IMR-90 (cell line): ENCODE results near the gene ATP1B3. TPM values are rescaled to one million over a fixed set of nuclear protein-coding genes. Genes with fewer than 3 reads are reported as not detected.

Experiments
- ATAC-seq: fragments of 200-7000 bp; cut with Tn5 transposase; 2 replicates; pipeline ENCODE4 v1.9.1; 2020; ENCODE audit warnings: low read depth, mild to moderate bottlenecking, moderate library complexity
- BruUV-seq: library from RNA; stranded (reverse); fragments of 400-500 nt; replicated peaks from 2 replicates; lab custom pipeline; 2021; lab: Mats Ljungman, UMichigan
- CTCF ChIA-PET: fragments of 300-600 bp; formaldehyde crosslinking; extraction: SDS; loops from one replicate; lab custom pipeline; 2021; ENCODE audit warnings: antibody characterized with exemption; lab: Yijun Ruan, JAX
- POLR2A ChIA-PET: fragments of 300-600 bp; sonication (Branson Sonifier 250); formaldehyde crosslinking; loops from one replicate; lab custom pipeline; 2022; ENCODE audit warnings: antibody characterized with exemption; ENCODE audit not compliant: unreplicated experiment; lab: Charles Lee
- DNase-seq: peaks from one replicate; pipeline ENCODE4 v3.0.0; 2013
- H2AFZ ChIP-seq: replicated peaks from 2 replicates; pipeline ENCODE3; 2013; ENCODE audit warnings: low read length, mild to moderate bottlenecking; ENCODE audit not compliant: poor library complexity
- H2AK5ac ChIP-seq: 2 replicates; pipeline ENCODE4 v1.6.1; 2013; ENCODE audit warnings: low read depth, low read length, inconsistent platforms
- H2AK9ac ChIP-seq: replicated peaks from 2 replicates; pipeline ENCODE3; 2013; ENCODE audit warnings: mild to moderate bottlenecking, low read depth, low read length, moderate library complexity; ENCODE audit not compliant: poor library complexity
- H2BK120ac ChIP-seq: 2 replicates; pipeline ENCODE4 v1.6.1; 2013; ENCODE audit warnings: low read depth, low read length, inconsistent platforms
- H2BK15ac ChIP-seq: 3 replicates; pipeline ENCODE4 v1.6.1; 2013; ENCODE audit warnings: low read depth, low read length, inconsistent platforms
- H2BK20ac ChIP-seq: 2 replicates; pipeline ENCODE4 v1.6.1; 2013; ENCODE audit warnings: low read depth, mild to moderate bottlenecking, inconsistent platforms, low read length, moderate library complexity
- H2BK5ac ChIP-seq: 2 replicates; pipeline ENCODE4 v1.6.1; 2013; ENCODE audit warnings: mild to moderate bottlenecking, low read depth, low read length, inconsistent platforms; ENCODE audit not compliant: poor library complexity, severe bottlenecking
- H3K14ac ChIP-seq: replicated peaks from 2 replicates; pipeline ENCODE4 v1.6.1; 2013; ENCODE audit warnings: low read depth, low read length, inconsistent platforms
- H3K18ac ChIP-seq: 2 replicates; pipeline ENCODE4 v1.6.1; 2013; ENCODE audit warnings: low read depth, low read length, control low read depth
- H3K23ac ChIP-seq: 2 replicates; pipeline ENCODE4 v1.6.1; 2013; ENCODE audit warnings: low read depth, low read length, inconsistent platforms
- H3K27ac ChIP-seq: 2 replicates; pipeline ENCODE4 v1.5.1; 2013; ENCODE audit warnings: mild to moderate bottlenecking, control low read depth, low read length; ENCODE audit not compliant: insufficient read depth
- H3K27me3 ChIP-seq: 2 replicates; pipeline ENCODE4 v1.6.1; 2013; ENCODE audit warnings: low read length; ENCODE audit not compliant: control insufficient read depth, insufficient read depth
- H3K36me3 ChIP-seq: 2 replicates; pipeline ENCODE4 v1.6.1; 2013; ENCODE audit warnings: low read length, mixed read lengths; ENCODE audit not compliant: control insufficient read depth, insufficient read depth
- H3K4ac ChIP-seq: 2 replicates; pipeline ENCODE4 v1.6.1; 2013; ENCODE audit warnings: low read depth, low read length, inconsistent platforms
- H3K4me1 ChIP-seq: 2 replicates; pipeline ENCODE4 v1.6.1; 2013; ENCODE audit warnings: low read length, mixed read lengths; ENCODE audit not compliant: control insufficient read depth, insufficient read depth
- H3K4me2 ChIP-seq: 2 replicates; pipeline ENCODE4 v1.6.1; 2013; ENCODE audit warnings: low read depth, mild to moderate bottlenecking, control low read depth, low read length, moderate library complexity
- H3K4me3 ChIP-seq: 2 replicates; pipeline ENCODE4 v1.5.1; 2013; ENCODE audit warnings: low read depth, mild to moderate bottlenecking, control low read depth, low read length, moderate library complexity; ENCODE audit not compliant: insufficient read depth
- H3K56ac ChIP-seq: 2 replicates; pipeline ENCODE4 v1.6.1; 2013; ENCODE audit warnings: low read length, inconsistent platforms; ENCODE audit not compliant: insufficient read depth; ENCODE audit errors: extremely low read depth
- H3K79me1 ChIP-seq, 2 experiments: 2 replicates each; pipeline ENCODE4 v1.6.1; 2013; ENCODE audit warnings: low read length in 2 of 2, inconsistent platforms in 1 of 2, low read depth in 1 of 2
- H3K9ac ChIP-seq: 2 replicates; pipeline ENCODE4 v1.6.1; 2013; ENCODE audit warnings: low read depth, low read length, control low read depth
- H3K9me1 ChIP-seq: 2 replicates; pipeline ENCODE4 v1.6.1; 2013; ENCODE audit warnings: low read length, inconsistent platforms; ENCODE audit not compliant: insufficient read depth
- H3K9me3 ChIP-seq: 2 replicates; pipeline ENCODE4 v1.6.1; 2013; ENCODE audit warnings: low read length; ENCODE audit not compliant: control insufficient read depth, insufficient read depth
- H4K20me1 ChIP-seq: 2 replicates; pipeline ENCODE4 v1.6.1; 2013; ENCODE audit warnings: low read length, inconsistent platforms; ENCODE audit not compliant: insufficient read depth
- H4K5ac ChIP-seq: 2 replicates; pipeline ENCODE4 v1.6.1; 2013; ENCODE audit warnings: mild to moderate bottlenecking, low read depth, low read length, control low read depth
- H4K8ac ChIP-seq, 2 experiments: 2 replicates each; pipeline ENCODE4 v1.6.1; 2013; ENCODE audit warnings: low read depth in 2 of 2, low read length in 2 of 2, control low read depth in 1 of 2, inconsistent platforms in 1 of 2
- H4K91ac ChIP-seq: 2 replicates; pipeline ENCODE4 v1.6.1; 2013; ENCODE audit warnings: low read depth, low read length, inconsistent platforms; ENCODE audit not compliant: insufficient read depth
- BHLHE40 ChIP-seq: fragments of 150-350 bp; IDR thresholded peaks from 2 replicates; pipeline ENCODE4 v1.6.1; 2016; ENCODE audit warnings: mild to moderate bottlenecking, low read depth, low read length
- CEBPB ChIP-seq: IDR thresholded peaks from 2 replicates; pipeline ENCODE4 v1.6.1; 2012; ENCODE audit warnings: low read depth, low read length, improper control_type of control experiment
- CHD1 ChIP-seq: IDR thresholded peaks from 2 replicates; pipeline ENCODE4 v1.6.1; 2012; ENCODE audit warnings: low read depth, low read length, improper control_type of control experiment
- MAFK ChIP-seq: IDR thresholded peaks from 2 replicates; pipeline ENCODE4 v1.6.1; 2012; ENCODE audit warnings: low read depth, low read length, improper control_type of control experiment
- MXI1 ChIP-seq: IDR thresholded peaks from 2 replicates; pipeline ENCODE4 v1.6.1; 2012; ENCODE audit warnings: low read depth, mild to moderate bottlenecking, low read length, moderate library complexity, borderline replicate concordance
- NFE2L2 ChIP-seq: fragments of 150-350 bp; IDR thresholded peaks from 2 replicates; pipeline ENCODE4 v1.6.1; 2016; ENCODE audit warnings: low read depth, mild to moderate bottlenecking, low read length
- POLR2A ChIP-seq: IDR thresholded peaks from 2 replicates; pipeline ENCODE4 v1.6.1; 2012; ENCODE audit warnings: mild to moderate bottlenecking, low read depth, low read length
- RAD21 ChIP-seq: IDR thresholded peaks from 2 replicates; pipeline ENCODE4 v1.6.1; 2012; ENCODE audit warnings: low read length, improper control_type of control experiment
- RFX5 ChIP-seq: IDR thresholded peaks from 2 replicates; pipeline ENCODE4 v1.8.0; 2012; ENCODE audit warnings: low read depth, mild to moderate bottlenecking, low read length, moderate library complexity
- SMC3 ChIP-seq: fragments of 150-350 bp; IDR thresholded peaks from 2 replicates; pipeline ENCODE4 v1.6.1; 2016; ENCODE audit warnings: low read depth, mild to moderate bottlenecking, antibody characterized with exemption, low read length, moderate library complexity
- WGBS, 2 experiments: methylation state at CpG; one replicate each; pipeline versions ENCODE4 v1.1.5 to v1.1.7; 2013; ENCODE audit warnings: missing lambda C conversion rate in 2 of 2; ENCODE audit not compliant: insufficient read length in 1 of 2; ENCODE audit errors: extremely low coverage in 2 of 2; 5-methylcytosine and 5-hydroxymethylcytosine counted together
- dilution Hi-C: fragments of 300-500 bp; cut with HindIII; formaldehyde crosslinking; loops from one replicate; pipeline ENCODE4 v1.14.3; 2018; ENCODE audit warnings: low sequenced_read_pairs; ENCODE audit not compliant: unreplicated experiment
- in situ Hi-C: fragments of 300-500 bp; cut with MboI; formaldehyde crosslinking; loops from 3 replicates; pipeline ENCODE4 v1.14.3; 2019; ENCODE audit warnings: low sequenced_read_pairs, inconsistent platforms, mixed read lengths
- intact Hi-C: fragments of 100-400 bp; cut with micrococcal nuclease; formaldehyde crosslinking; loops from 2 replicates; pipeline ENCODE4 v1.10.0; 2022
- polyA plus RNA-seq, 3 experiments: library from polyadenylated mRNA; depleted of rRNA; stranded (reverse); fragments of >200 nt; gene quantifications; 2 replicates each; pipeline ENCODE4 v1.2.3, GENCODE V29; 2012; ENCODE audit warnings: low replicate concordance in 1 of 3
- total RNA-seq: library from RNA; depleted of rRNA; stranded (reverse); fragments of >200 nt; gene quantifications from 2 replicates; pipeline ENCODE4 v1.2.3, GENCODE V29; 2012
- TF ChIP-seq, protein P1 (sequence below): conservative IDR thresholded peaks from 2 replicates; pipeline ENCODE4 v1.5.1; 2012; ENCODE audit warnings: mild to moderate bottlenecking, low read depth, low read length, improper control_type of control experiment

The ATP1B3 gene
- total and polyA plus RNA-seq, 2 of the 4 experiments (the other 2 are of a cell fraction), result 64.3 to 126 TPM

DNA sequence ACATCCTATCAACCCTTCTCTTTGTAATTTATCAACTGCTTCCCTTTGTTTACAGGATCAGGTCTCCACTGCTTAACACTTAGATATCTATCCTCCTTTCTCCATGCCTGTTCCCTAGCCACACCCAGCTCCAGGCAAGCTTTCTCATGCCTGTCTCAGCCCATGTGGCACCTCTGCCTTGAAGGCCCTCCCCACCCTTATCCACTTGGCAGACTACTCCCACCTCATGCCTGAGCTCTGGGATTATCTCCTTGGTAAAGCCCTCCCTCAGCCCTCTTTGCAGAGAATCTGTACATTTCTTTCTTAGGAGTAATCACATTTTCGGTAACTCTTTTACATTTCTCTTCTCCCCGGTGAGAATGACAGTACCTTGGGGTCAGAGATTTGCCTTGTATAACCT is 96.0 kb downstream of the ATP1B3 start:
- ChIA-PET POLR2A (no interaction called here), CTCF (no interaction called here)
- Histone ChIP-seq H3K4ac (no peak overlapping the region), H3K36me3 (peaks cover 5% of the 10 kb centered on the region), H3K18ac (no peak overlapping the region), H2AK5ac (no peak overlapping the region), H3K23ac (no peak overlapping the region), H3K4me2 (no peak overlapping the region), H3K9ac (no peak overlapping the region), H3K56ac (no peak overlapping the region), H4K5ac (no peak overlapping the region), H2BK20ac (no peak overlapping the region), H4K20me1 (no peaks in the 10 kb centered on the region), H3K79me1 (no peaks in the 10 kb centered on the region), H2AFZ (no peak overlapping the region), H2AK9ac (no peak overlapping the region), H3K14ac (no peak overlapping the region), H3K4me1 (no peaks in the 10 kb centered on the region), H3K27ac (no peak overlapping the region), H2BK15ac (no peak overlapping the region), H3K9me3 (no peaks in the 10 kb centered on the region), H2BK5ac (no peak overlapping the region), H4K8ac (no peak overlapping the region; a peak in 1 of 4 replicates), H4K91ac (no peak overlapping the region), H3K4me3 (no peak overlapping the region), H3K9me1 (peaks cover 2% of the 10 kb centered on the region; the same call in 1 of the 2 replicates), H2BK120ac (no peak overlapping the region), H3K27me3 (no peaks in the 10 kb centered on the region)
- DNase-seq (no peak), ATAC-seq (no peak)
- no CpG with 5 or more reads among the region's 2 CpGs for WGBS, 2 experiments
- BruUV-seq, result no TSS peak
- in situ Hi-C loops, result no loop called here
- intact Hi-C loops, result no loop called here
- TF ChIP-seq RFX5 (no peak), CHD1 (no peak), BHLHE40 (no peak), RAD21 (no peak), POLR2A (no peak), MXI1 (no peak), NFE2L2 (no peak), MAFK (no peak), CEBPB (no peak), SMC3 (no peak)
- TF ChIP-seq, protein P1, sequence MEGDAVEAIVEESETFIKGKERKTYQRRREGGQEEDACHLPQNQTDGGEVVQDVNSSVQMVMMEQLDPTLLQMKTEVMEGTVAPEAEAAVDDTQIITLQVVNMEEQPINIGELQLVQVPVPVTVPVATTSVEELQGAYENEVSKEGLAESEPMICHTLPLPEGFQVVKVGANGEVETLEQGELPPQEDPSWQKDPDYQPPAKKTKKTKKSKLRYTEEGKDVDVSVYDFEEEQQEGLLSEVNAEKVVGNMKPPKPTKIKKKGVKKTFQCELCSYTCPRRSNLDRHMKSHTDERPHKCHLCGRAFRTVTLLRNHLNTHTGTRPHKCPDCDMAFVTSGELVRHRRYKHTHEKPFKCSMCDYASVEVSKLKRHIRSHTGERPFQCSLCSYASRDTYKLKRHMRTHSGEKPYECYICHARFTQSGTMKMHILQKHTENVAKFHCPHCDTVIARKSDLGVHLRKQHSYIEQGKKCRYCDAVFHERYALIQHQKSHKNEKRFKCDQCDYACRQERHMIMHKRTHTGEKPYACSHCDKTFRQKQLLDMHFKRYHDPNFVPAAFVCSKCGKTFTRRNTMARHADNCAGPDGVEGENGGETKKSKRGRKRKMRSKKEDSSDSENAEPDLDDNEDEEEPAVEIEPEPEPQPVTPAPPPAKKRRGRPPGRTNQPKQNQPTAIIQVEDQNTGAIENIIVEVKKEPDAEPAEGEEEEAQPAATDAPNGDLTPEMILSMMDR, result no peak
- dilution Hi-C loops, result no loop called here
